GM18867 (cell line): Measurements from ENCODE around the gene MYO1E.
"Not testable (repeated sequence)": the region's sequence is repeated elsewhere in the genome, so short reads cannot be mapped to it uniquely, and the experiment has no call there.

ENCODE experiments used
- ATAC-seq: cut with Tn5 transposase; IDR thresholded peaks from one replicate; pipeline ENCODE4 v1.9.1; 2021; ENCODE audit warnings: mild to moderate bottlenecking, moderate library complexity; ENCODE audit not compliant: unreplicated experiment

MYO1E gene

DNA sequence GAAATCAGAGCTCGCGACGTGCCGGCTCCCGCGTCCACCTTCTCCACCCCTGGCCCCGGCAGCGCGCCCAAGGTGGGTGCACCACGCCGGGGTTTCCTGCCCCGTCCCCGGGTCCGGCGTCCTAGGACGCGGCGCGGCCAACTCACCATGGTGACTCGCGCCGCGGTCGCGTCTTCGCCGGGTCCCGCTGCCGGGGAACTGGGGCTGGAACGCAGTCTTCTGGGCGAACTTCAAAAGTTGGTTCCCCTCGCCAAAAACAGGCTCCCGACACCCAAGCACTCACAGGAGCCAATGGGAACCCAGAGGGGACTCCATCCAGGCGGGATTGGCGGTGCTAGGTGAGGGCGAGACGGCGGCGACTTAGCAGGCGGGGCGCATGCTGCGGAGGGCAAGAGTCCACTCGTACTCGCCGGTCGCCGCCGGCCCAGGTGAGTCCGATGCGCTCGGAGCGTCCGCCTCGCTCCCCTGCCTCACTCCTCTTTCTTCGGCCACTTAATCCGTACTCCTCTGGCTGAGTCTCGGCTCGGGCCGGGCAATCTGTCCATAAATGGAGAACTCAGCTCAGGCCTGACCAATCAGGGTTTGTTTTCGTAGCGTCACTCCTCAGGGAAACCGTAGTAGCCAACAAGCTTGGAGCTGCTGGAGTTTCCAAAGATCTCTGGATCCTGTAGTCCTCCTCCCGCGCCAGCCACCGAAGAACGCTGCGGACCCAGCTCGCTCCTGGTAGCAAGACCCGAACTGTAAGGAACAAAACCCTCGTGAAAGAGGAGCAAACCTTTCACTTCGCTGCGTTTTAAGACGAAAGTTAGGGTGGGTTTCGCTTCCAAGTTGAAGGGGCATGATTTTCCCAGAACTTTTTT is at the start of gene MYO1E:
Gene MYO1E (minus strand): TSS at position 520 of the 860 bp plus-strand sequence. CDS start 371 bp downstream, at position 149.
- peak; percentile 50 for ATAC-seq

DNA sequence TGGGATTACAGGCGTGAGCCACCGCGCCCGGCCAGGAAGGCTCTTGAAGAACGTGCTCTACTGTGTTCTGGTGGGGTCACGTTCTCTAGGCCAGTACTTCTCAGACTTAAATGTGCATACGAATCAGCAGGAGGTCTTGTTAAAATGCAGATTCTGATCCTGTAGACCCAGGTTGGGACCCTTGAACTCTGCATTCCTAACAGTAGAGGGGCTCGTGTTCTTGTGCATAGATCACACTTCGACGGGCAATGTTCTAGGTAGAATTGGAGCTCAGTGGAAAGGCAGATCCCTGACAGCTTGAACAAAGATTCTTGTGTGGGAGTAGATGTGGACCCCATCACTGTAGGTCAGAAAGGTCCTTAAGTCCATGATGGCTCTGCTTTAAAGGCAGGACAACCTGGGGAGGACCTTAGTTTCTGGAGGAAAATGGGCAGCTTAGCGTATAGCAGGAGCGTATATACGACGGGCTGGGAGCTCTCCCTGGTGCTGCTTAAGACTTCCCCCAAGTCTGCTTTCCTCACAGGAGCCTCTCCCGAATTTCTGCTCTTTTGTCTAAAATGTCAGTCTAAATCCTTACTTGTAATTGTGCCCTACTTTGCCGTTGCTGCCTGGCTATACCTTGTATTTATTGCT is 48.4 kb upstream of the MYO1E start:
- ATAC-seq = no peak

DNA sequence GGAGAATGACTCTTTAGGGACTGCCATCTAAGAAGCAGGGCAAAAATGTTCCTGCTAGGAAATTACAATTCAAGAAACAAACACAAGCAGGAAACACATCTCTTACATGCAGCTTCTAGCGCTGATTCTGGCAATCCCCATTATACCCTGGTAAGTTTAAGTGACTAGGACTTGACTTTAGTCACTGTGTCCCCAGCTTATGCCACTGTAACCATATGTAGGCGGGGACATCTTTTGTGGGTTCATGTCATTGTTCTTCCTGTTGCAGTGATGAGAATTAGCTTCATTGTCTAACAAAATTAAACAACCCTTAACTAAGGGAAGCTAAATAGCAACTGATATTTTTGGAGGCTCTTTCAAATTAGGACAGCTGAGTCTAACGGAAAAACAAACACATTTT is 47.4 kb upstream of the MYO1E start:
- ATAC-seq = no peak

DNA sequence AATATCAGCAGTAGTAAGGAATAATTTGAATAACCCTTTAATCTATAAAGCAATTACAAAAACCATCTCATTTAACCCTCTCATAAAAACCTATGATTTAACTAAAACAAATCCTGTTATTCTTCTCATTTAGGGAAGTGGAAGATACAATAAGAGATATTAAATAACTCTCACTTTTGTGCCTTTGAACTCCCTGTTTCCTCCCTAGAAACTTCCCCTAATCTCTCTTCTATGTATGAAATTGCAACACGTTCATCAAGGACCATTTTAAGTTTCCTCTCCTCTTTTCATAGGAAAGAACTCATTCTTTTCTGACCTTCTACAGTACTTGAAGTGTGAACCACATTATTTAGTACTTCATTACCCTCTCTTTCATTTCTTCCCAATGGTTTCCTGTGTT is 46.5 kb upstream of the MYO1E start:
- no peak for ATAC-seq

DNA sequence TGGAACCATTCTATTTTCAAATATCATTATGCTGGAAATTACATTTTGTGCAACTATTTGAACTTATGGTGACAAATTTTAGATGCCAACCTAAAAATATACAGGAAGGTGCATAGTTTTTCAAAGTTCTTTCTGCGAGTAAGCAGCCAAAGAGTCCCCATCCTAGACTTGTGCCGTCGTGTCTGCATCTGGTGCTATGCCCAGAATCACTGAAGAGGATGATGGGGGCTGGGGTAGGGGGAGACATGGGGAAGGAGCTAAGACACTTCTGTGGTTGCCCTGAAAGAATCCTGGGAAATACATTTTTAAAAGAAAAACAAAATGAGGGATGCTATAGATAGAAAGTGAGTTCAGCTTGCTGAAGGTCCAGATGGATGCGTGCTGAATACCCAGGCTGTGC is 44.1 kb upstream of the MYO1E start:
- no peak for ATAC-seq

DNA sequence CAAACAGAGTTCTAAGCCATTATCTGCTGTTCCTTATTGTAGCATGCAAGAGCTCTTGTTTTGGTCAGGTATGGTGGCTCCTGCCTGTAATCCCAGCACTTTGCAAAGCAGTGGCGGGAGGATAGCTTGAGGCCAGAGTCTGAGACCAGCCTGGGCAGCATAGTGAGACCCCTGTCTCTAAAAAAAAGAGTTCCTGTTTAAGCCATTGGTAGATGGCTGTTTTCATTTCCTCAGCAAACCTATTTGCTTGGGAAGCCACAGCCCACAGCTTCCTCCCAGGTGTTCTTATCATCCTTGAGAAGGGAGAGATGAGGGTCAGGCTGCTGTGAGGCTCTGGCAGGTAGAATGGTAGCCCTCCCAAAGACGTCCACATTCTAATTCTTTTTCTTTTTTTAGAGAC is 40.9 kb upstream of the MYO1E start:
- ATAC-seq = no peak

DNA sequence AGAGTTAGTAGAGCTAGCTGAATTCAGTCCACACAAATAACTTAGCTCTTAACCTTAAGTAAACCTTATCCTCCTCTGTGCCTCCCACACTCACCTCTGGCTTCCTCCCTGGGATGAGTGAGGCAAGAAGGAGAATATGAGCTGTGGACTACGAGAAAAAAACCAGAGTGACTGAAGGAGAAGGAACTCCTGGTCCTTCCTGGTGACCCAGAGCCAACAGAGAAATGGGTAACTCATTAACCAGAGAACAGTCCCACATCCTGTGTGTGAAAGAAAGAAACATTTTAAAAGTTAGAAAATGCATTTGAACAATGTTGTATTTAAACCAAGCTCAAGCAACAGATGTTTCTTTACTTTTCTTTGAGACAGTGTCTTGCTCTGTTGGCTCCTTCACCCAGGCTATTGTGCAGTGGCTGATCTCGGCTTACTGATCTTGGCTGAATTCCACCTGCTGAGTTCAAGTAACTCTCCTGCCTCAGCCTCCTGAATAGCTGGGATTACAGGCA is 37.8 kb upstream of the MYO1E start:
- ATAC-seq = no peak

DNA sequence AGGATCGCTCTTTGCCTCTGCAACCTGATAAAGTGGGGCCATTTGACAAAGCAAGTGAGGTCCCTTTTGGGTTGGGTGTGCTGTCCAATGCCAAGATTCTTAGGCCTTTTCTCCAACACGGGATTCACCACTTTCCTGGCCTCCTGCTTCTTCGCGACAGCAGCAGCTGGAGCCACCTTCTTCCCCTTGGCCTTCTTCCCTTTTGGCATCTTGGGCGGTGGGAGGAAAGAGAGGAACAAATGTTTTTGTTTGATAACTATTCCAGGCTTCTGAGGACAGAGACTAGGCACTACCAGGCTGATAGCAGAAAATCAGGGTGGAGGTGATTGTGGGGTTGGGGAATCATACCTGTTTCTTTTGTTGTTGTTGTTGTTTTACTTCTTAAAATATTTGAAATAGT is 35.3 kb upstream of the MYO1E start:
- ATAC-seq = no peak

DNA sequence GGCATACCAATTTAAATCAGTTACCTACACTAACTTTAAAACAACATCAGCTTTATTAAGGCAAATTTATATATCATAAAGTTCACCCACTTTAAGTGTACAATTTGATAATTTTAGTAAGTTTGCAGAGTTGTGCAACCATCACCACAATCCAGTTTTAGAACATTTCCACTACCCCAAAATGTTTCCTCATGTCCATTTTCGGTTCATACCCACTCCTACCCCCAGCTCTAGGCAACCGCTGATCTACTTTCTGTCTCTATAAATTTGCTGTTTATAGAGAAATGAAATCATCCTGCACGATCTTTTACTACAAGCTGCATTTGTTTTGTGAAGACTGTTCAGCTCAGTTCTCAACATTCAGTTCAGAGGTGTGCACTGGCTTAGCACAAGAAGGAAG is 33.8 kb upstream of the MYO1E start:
- peak; percentile 51 for ATAC-seq

DNA sequence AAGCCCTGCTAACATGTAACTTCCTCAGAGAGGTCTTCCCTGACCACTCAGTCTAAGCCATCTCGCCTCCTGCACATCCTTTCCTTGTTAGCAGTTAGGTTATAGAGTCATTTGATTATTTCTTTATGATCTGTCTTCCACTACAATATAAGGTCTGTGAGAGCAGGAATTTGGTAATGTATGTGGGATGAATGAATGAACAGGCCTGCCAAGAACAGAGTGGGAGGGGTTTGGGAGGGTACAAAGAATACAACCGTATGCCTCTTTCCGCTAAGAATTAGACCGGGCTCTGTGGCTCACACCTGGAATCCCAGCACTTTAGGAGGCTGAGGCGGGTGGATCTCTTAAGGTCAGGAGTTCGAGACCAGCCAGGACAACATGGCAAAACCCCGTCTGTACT is 32.4 kb upstream of the MYO1E start:
- ATAC-seq = no peak

DNA sequence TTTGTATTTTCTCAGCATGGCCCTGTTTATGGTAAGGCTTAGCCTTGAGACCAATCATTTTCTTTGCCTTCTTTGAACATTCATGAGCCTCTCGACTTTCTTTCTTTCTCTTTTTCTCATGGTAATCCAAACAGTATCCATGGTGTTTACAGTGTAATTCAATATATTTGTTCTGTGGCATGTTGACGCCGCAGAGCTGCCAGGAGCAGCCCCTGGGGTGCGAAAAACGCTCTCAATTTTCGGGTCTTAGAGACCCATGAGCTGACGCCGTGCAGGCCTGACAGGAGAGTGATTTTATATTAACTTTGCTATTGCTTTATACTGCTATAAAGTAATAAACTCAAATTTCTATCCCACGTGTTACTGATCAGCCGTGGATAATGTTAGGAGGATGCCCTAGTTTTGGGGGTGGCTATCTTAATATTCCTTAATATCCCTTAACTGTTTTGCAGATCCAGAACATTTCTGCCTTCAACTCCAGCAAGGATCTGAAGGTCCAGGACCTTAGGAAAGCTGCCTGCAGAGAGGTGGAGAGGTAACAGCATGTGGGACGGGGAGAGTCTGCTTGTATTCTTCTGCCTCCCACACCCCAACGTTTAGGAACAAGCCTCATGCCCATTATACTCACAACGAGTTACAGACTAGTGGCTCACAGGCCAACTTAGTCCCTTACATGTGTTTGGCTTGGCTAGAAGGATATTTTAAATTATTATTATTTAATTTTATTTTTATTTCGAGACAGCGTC is 29.3 kb upstream of the MYO1E start:
- ATAC-seq = no peak

DNA sequence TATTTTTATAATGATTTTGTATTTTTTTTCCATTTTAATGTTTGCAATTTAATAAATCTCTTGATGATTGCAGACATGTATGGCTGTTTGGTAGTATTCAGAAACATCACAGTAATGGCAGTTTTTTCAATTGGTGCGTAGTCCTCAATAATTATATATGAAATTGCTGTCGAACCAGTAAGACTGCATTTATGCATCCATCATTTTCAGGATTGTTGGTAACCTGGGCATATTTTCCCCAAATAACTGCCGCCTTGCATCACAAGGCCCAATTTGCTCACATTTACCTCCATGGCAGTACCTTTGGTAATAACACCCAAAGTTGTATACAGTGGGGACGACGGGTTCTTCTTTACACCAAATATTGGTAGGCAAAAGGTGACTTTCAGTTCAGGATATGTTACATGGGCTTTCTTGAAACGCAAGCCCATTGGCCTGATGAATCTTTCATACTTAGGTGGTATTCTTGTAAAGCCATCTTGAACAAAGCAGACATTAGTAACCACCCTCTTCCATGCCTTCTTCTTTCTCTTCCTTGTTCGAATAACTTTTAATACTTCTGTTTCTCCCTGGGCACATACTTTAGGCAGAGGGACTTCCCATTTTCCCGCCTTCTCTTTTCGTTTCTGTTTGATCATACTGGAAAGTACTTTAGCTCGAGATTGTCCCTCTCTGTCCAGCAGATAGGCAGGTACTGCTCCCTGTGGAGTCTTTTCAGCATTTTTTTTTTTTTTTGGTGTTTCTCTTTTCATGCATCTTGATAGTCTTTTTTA is 28.6 kb upstream of the MYO1E start:
- ATAC-seq = not testable (repeated sequence)

DNA sequence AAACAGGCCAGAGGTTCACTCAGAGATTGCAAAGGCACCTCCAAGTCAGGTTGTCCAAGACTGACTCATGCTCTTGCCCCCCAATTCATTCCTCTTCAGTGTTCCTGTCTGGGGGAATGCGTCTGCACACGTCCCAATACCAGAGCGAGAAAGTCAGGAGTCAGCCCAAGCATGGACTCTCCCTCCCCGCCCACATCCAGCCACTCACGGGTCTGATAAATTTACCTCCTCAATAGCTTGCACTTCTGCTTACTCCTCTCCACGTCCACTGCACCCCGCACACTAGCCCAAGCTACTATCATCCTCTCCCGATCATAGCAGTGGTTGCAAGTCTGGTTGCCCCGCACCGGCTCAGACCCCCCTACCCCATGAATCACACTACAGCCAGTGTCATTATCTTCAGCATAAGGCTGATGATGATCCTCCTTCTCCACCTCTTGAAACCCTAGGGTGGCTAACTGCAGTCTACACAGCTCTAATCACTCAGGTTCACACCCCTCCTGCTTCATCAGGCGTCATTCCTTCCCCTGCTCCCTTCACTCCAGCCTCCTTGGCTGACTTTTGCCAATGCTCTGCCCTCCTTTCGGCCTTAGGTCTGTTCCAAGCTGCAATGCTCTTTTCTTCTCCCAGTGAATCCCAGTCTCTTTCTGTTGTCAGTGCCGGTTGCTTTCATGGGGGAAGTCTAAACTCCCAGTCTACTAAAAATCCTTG is 27.6 kb upstream of the MYO1E start:
- ATAC-seq = no peak

DNA sequence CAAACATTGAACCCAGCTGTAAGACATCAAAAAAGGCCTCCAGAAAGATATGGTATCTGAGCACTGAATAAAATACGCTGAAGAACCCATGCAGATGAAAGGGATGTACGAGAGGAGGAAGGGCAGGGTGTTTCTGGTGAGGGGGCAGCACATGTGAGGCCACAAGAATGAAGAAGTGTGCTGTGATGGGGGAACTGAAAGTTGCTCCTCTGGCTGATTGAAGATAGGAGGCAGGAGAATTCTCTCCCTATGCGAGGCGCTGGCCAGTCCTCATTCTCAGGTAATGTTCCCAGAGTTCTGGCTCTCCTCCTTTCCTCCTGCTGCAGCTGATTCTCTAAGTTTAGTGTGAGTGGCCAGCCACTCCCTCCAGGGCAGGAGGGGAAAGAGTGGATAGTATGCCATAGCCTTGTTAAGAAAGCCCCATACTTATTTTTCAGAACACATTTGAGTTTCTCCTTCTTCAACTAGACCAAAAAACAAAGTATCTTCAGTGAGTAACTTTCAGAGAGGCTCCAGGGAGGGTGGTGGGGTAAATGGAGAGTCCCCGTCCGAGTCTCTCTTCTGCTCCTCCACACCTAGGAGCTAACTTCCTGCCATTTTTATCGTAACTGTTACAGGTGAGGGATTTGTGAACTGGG is 26.9 kb upstream of the MYO1E start:
- peak; percentile 85 for ATAC-seq

DNA sequence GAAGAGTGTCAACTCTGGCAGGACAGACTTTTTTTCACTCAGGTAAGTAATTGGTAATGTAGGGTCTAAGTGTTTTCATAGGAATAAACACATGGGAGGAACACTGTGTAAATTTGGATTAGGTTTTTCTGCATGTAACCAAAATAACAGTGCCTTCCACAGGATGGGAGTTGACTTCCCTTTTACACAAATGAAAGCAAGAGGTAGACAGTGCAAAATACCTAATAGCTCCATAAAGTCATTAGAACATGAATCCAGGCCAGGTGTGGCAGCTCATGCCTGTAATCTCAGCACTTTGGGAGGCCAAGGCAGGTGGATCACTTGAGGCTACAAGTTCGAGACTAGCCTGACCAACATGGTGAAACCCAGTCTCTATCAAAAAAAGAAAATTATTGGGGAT is 25.5 kb upstream of the MYO1E start:
- no peak for ATAC-seq

DNA sequence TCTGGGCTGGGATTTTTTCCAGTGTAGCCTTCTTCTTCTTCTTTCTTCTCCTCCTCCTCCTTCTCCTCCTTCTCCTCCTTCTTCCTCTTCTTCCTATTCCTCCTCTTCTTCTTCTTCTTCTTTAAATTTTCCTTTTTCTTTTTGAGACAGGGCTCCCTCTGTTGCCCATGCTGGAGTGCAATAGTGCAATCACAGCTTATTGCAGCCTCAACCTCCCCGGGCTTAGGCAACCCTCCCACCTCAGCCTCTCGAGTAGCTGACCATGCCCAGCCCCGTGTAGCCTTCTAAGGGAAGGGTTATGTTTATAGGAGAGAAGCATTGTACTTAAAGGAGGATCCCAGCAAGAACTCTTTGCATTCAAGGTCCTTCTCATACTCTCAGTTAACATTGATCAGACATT is 24.0 kb upstream of the MYO1E start:
- no peak for ATAC-seq

DNA sequence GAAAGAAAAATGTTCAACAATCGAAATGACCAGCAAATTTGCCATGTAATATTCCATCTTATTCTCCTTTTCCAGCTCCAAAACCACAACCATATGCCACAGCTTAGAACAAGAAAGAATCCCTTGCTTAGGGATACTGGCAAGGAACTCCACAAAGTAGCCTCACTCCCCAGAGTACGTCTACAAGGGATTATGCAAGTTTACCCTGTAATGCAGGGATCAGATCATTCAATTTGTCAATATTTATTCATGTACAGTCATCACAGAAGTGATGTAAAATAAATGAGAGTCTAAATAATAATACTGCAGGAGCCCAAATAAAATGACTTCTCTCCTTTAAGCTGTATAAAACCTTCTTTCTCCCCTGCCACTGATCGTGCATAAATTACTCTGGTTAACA is 23.5 kb upstream of the MYO1E start:
- ATAC-seq = no peak

DNA sequence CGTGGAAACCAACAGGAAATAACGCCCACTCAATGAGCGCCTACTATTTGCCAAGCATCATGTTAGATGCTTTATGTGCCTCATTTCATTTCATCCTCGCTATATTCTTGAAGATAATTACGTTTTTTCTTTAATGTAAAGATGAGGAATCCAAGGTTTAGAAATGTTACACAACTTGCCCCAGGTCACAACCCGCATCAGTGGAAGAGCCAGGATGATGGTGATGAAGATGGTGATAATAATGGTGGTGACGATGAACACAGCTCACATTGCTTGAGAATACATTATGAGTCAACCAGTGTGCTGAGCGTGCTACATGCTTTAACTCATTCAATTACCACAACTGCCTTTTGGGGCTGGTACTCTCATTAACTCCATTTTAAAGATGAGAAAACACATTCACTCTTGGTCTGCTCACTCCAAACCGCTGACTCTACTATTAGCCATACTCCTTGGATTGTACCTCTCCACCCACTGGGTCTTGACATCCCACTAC is 21.5 kb upstream of the MYO1E start:
- no peak for ATAC-seq

DNA sequence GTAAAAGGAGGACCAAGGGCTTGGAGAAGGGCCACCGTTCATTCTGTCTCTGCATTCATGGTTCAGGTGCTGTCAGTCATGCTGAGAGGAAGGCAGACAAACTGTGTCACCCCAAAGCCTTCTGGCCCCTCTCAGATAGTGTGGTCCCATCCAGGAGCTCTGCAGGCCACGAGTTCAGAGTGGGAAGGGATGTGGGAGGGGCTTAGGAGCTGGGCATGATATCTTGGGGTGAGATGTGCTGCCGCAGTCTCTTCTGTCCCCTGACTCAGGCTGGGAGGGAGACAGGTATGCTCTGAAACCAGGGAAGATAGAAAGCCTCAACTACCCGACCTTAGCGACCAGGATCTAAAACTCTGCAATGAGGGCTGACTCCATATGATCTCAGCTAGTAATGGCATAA is 19.6 kb upstream of the MYO1E start:
- no peak for ATAC-seq

DNA sequence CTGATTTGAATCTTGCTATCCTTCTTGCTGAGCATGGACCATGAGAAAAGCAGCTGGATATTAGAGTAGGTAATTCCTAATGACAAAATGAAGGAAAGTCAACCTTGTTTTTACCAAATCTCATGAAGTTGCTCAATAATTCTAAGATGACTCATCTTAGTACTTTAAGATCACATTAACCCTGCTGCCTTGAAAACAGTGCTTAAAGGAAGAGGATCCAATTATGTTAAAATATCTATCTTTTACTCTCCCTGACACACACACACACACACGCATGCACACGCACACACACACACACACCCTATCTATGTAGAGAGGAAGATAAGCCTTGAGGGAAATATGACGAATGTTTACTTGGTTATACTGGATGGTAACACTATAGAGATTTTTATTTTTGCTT is 16.0 kb upstream of the MYO1E start:
- ATAC-seq = no peak
